Suprapubic skin (tissue), 4 donors: Measurements from ENCODE around the gene ANKRD39. TPM values are rescaled to one million over a fixed set of nuclear protein-coding genes. Genes with fewer than 3 reads are reported as not detected.

Experiments used
- DNase-seq, 2 donors: peaks; one replicate each; pipeline ENCODE4 v3.0.0-alpha.2; 2019; ENCODE audit warnings: low spot score in 2 of 2
- H3K27ac ChIP-seq: fragments of 200-600 bp; sonication (generic); one replicate; pipeline ENCODE4 v1.5.1; 2019
- H3K27me3 ChIP-seq: fragments of 200-600 bp; sonication (generic); one replicate; pipeline ENCODE4 v1.5.1; 2019
- H3K36me3 ChIP-seq: fragments of 200-600 bp; sonication (generic); one replicate; pipeline ENCODE4 v1.5.1; 2019
- H3K4me1 ChIP-seq: fragments of 200-600 bp; sonication (generic); one replicate; pipeline ENCODE4 v1.5.1; 2019
- H3K4me3 ChIP-seq: fragments of 200-600 bp; sonication (generic); one replicate; pipeline ENCODE4 v1.5.1; 2019; ENCODE audit warnings: mild to moderate bottlenecking
- H3K9me3 ChIP-seq: fragments of 200-600 bp; sonication (generic); one replicate; pipeline ENCODE4 v1.5.1; 2019
- EP300 ChIP-seq: sonication (generic); formaldehyde crosslinking; IDR thresholded peaks from one replicate; pipeline ENCODE4 v1.6.1; 2017; ENCODE audit warnings: antibody characterized with exemption
- POLR2A ChIP-seq, 2 donors: fragments of 450-650 bp; IDR thresholded peaks; one replicate each; pipeline ENCODE4 v1.6.1; 2017; ENCODE audit warnings: antibody characterized with exemption in 2 of 2, mild to moderate bottlenecking in 2 of 2, moderate library complexity in 2 of 2
- POLR2AphosphoS5 ChIP-seq, 3 donors: sonication (generic); formaldehyde crosslinking; IDR thresholded peaks; one replicate each; pipeline ENCODE4 v1.6.1; 2017; ENCODE audit warnings: antibody characterized with exemption in 3 of 3
- WGBS: methylation state at CpG from one replicate; pipeline ENCODE4 v1.1.5; 2018; 5-methylcytosine and 5-hydroxymethylcytosine counted together
- total RNA-seq, 4 donors: library from RNA; depleted of rRNA; stranded (reverse); fragments of >200 nt; gene quantifications; one replicate each; pipeline ENCODE4 v1.1.0, GENCODE V29; 2016
- TF ChIP-seq, protein P1 (sequence below), 2 donors: fragments of 200-600 bp in 1 of 2; fragments of 450-650 bp in 1 of 2; sonication (generic) in 1 of 2; IDR thresholded peaks; one replicate each; pipeline ENCODE4 v1.5.1; 2016 to 2019; ENCODE audit warnings: antibody characterized with exemption in 2 of 2, mild to moderate bottlenecking in 1 of 2, moderate library complexity in 1 of 2

The ANKRD39 gene
- total RNA-seq, 4 donors from 2014 or later, result 16.1 to 22.1 (median 20.6) TPM

DNA sequence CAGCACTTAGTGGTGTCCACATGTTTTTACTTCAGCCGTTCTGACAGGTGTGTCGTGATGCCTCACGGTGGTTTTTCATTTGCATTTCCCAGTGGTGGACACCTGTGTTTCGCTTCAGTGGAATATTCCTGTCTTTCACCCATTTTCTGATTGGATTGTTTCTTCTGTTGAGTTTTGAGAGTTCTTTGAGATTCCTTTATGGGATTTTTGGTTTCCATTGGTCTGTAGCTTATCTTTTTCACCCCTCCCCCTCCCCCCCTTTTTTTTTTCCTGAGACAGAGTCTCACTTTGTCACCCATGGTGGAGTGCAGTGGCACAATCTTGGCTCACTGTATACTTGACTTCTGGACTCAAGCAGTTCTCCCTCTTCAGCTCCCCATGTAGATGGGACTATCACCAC, 22.0 kb downstream of the ANKRD39 start:
- 92% methylated on average over 4 of the region's 4 CpGs for WGBS
- Histone ChIP-seq H3K36me3 (peaks cover 61% of the 10 kb centered on the region), H3K9me3 (no peaks in the 10 kb centered on the region), H3K27me3 (no peaks in the 10 kb centered on the region), H3K27ac (no peak overlapping the region), H3K4me1 (peaks cover 15% of the 10 kb centered on the region), H3K4me3 (no peak overlapping the region)
- no peak for DNase-seq
- TF ChIP-seq POLR2AphosphoS5 (IDR thresholded peaks at IDR 0.05), result no peak
- no peak for TF ChIP-seq EP300
- no peak for TF ChIP-seq POLR2A (IDR thresholded peaks at IDR 0.05)
- TF ChIP-seq, protein P1, sequence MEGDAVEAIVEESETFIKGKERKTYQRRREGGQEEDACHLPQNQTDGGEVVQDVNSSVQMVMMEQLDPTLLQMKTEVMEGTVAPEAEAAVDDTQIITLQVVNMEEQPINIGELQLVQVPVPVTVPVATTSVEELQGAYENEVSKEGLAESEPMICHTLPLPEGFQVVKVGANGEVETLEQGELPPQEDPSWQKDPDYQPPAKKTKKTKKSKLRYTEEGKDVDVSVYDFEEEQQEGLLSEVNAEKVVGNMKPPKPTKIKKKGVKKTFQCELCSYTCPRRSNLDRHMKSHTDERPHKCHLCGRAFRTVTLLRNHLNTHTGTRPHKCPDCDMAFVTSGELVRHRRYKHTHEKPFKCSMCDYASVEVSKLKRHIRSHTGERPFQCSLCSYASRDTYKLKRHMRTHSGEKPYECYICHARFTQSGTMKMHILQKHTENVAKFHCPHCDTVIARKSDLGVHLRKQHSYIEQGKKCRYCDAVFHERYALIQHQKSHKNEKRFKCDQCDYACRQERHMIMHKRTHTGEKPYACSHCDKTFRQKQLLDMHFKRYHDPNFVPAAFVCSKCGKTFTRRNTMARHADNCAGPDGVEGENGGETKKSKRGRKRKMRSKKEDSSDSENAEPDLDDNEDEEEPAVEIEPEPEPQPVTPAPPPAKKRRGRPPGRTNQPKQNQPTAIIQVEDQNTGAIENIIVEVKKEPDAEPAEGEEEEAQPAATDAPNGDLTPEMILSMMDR (IDR thresholded peaks at IDR 0.05), result no peak

DNA sequence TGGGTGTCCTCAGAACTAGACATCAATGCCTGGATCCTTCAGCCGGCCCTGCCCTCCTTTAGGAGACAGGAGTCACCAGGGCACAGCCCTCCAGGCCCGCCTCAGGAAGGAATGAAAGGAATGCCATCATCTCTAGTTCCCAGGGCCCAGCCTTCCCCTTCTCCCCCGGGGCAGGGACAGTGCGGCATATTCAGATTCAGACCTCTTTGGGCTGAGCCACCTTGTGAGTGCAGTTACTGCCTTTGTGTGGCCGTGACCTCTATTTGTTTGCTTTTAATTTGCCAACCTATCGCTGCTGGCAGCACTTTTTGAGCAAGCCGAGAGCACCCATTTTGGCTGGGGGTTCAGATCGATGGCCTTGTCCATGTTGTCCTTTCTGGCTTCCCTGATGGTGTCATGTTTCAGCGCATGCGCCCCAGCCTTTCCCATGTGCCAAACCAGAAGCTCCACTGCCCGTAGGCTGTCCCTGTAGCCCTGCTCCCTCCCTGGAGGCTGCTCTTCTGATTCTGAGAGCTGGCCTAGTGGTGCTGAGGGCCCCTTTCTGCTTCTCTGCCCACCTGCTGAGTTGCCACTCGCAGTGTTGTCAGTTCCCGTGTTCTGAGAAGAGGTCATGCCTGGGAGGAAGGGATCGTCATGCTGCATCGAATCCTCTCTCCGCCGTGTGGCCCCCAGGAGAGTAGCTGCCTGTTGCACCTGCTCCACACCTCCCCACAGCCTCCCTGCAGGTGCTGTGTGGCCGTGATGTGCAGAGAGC, 24.9 kb downstream of the ANKRD39 start:
- no peak overlapping the region for H3K4me3 ChIP-seq
- WGBS, result 53% methylated on average over 18 of the region's 18 CpGs
- H3K9me3 ChIP-seq, result no peaks in the 10 kb centered on the region
- no peaks in the 10 kb centered on the region for H3K27me3 ChIP-seq
- H3K4me1 ChIP-seq, result peaks cover 5% of the 10 kb centered on the region
- no peak for DNase-seq
- H3K36me3 ChIP-seq, result peaks cover 79% of the 10 kb centered on the region
- peak overlapping the region; percentile 13 for H3K27ac ChIP-seq
- TF ChIP-seq EP300 (no peak), POLR2A (IDR thresholded peaks at IDR 0.05) (no peak), POLR2AphosphoS5 (IDR thresholded peaks at IDR 0.05) (no peak)
- TF ChIP-seq, protein P1 (IDR thresholded peaks at IDR 0.05), result no peak

DNA sequence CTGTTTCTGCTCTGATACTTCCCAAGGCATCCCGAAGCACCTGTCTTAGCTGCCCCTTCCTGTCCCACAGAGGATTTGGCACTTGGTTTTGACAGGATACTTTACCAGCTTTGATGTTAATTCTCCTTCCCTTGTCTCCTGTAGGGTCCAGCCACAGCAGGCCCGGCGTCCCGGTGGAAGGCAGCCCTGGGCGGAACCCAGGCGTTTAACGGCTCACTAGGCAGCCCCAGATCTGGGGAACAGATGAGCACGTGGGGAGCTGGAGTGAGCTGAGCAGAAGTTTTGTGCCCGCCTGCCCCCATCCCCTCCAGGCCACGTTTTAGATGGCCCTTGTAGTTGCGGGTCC, 25.4 kb downstream of the ANKRD39 start:
- H3K27ac ChIP-seq, result no peak overlapping the region
- 59% methylated on average over 10 of the region's 11 CpGs for WGBS
- no peak for TF ChIP-seq POLR2AphosphoS5 (IDR thresholded peaks at IDR 0.05)
- no peak for TF ChIP-seq POLR2A (IDR thresholded peaks at IDR 0.05)
- TF ChIP-seq EP300, result no peak
- TF ChIP-seq, protein P1 (IDR thresholded peaks at IDR 0.05), result no peak
- no peak for DNase-seq
- H3K36me3 ChIP-seq, result peaks cover 79% of the 10 kb centered on the region
- H3K4me1 ChIP-seq, result peaks cover 5% of the 10 kb centered on the region
- no peaks in the 10 kb centered on the region for H3K9me3 ChIP-seq
- H3K27me3 ChIP-seq, result no peaks in the 10 kb centered on the region
- H3K4me3 ChIP-seq, result no peak overlapping the region

DNA sequence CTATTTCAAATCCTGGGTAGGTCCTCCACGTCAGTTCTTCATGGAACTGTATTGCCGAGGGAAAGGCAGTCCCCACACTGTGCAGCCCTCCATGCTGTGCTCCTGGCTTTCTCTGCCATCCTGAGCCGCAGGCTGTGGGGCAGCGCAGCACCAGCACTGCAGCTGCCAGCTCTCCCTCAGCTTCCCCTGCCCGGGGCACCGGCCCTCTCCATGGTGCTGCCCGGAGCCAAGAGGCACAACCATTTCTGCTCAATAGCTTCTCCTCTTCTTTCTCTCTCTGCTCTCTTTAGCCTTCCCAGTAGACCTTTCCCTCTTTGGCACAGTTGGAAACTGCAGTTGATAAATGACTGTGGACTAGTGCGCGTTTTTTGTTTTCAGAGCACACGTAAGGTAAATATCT, 26.1 kb downstream of the ANKRD39 start:
- 73% methylated on average over 10 of the region's 10 CpGs for WGBS
- peaks cover 5% of the 10 kb centered on the region for H3K4me1 ChIP-seq
- DNase-seq, result no peak
- H3K36me3 ChIP-seq, result peaks cover 82% of the 10 kb centered on the region
- H3K27ac ChIP-seq, result no peak overlapping the region
- no peaks in the 10 kb centered on the region for H3K27me3 ChIP-seq
- no peak overlapping the region for H3K4me3 ChIP-seq
- TF ChIP-seq POLR2A (IDR thresholded peaks at IDR 0.05) (no peak), EP300 (no peak), POLR2AphosphoS5 (IDR thresholded peaks at IDR 0.05) (no peak)
- TF ChIP-seq, protein P1 (IDR thresholded peaks at IDR 0.05), result no peak
- H3K9me3 ChIP-seq, result no peaks in the 10 kb centered on the region

DNA sequence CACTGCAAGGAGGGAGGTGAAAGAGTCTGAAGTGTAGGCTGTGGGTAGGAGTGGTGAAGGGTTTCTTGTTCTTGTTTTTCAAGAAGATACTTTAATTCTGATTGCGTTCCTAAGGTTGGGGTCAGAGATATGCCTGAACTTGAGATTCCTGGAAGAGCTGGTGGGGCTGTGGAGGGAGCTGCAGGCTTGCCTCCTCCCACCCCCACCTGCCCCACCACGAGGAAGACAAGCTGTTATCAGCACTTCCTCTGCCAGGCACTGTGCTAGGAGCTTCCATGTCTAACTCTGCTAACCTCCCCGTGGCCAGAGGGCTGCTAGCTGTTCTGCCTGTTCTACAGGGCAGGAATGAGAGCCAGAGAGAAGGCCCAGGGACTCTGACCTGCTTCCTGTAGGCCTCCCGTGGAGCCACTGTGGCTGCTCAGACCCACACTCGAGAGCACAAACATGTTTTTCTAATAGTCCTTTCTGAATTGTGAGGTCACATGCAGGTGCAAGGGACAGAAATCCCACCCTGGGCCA, 27.7 kb downstream of the ANKRD39 start:
- Histone ChIP-seq H3K27ac (no peak overlapping the region), H3K4me1 (peaks cover 5% of the 10 kb centered on the region), H3K27me3 (no peaks in the 10 kb centered on the region), H3K36me3 (peaks cover 93% of the 10 kb centered on the region), H3K4me3 (no peak overlapping the region), H3K9me3 (no peaks in the 10 kb centered on the region)
- TF ChIP-seq, protein P1 (IDR thresholded peaks at IDR 0.05), result no peak
- 61% methylated on average over 5 of the region's 5 CpGs for WGBS
- DNase-seq, result no peak
